CD8-positive, alpha-beta memory T cell (primary cell): ENCODE data around the gene ADGRA3. TPM values are rescaled to one million over a fixed set of nuclear protein-coding genes. Genes with fewer than 3 reads are reported as not detected.

Experiments used
- CTCF ChIA-PET: fragments of 350-600 bp; sonication (Branson Sonifier 250); formaldehyde crosslinking; loops from one replicate; lab custom pipeline; 2021; ENCODE audit warnings: antibody characterized with exemption; lab: Charles Lee
- POLR2A ChIA-PET: fragments of 350-600 bp; sonication (Branson Sonifier 250); formaldehyde crosslinking; loops from one replicate; lab custom pipeline; 2021; ENCODE audit warnings: antibody characterized with exemption; lab: Charles Lee
- DNase-seq, 5 donors: peaks; one replicate each; pipeline versions ENCODE4 v3.0.0 to v3.0.0-alpha.2; 2020 to 2022; ENCODE audit warnings: mixed read lengths in 1 of 5
- H3K27ac ChIP-seq: one replicate; pipeline ENCODE4 v1.7.0; 2013; ENCODE audit warnings: low read depth, mild to moderate bottlenecking, low read length, moderate library complexity
- H3K27me3 ChIP-seq: 2 replicates; pipeline ENCODE4 v1.7.0; 2013; ENCODE audit warnings: low read length, mild to moderate bottlenecking; ENCODE audit not compliant: insufficient read depth, poor library complexity, severe bottlenecking
- H3K36me3 ChIP-seq: 2 replicates; pipeline ENCODE4 v1.7.0; 2013; ENCODE audit warnings: mild to moderate bottlenecking, low read length, moderate library complexity; ENCODE audit not compliant: insufficient read depth
- H3K4me1 ChIP-seq: 2 replicates; pipeline ENCODE4 v1.7.0; 2013; ENCODE audit warnings: mild to moderate bottlenecking, low read length, moderate library complexity; ENCODE audit not compliant: insufficient read depth
- H3K4me3 ChIP-seq: 2 replicates; pipeline ENCODE4 v1.7.0; 2013; ENCODE audit warnings: mild to moderate bottlenecking, low read length
- H3K9me3 ChIP-seq: 2 replicates; pipeline ENCODE4 v1.7.0; 2013; ENCODE audit warnings: mild to moderate bottlenecking, low read length
- H3K27ac Mint-ChIP-seq, 8 donors: one replicate each; pipeline ENCODE4 v1.8.0; 2020 to 2021; ENCODE audit warnings: mixed read lengths in 8 of 8, mild to moderate bottlenecking in 6 of 8, inconsistent platforms in 3 of 8, moderate library complexity in 3 of 8
- H3K27me3 Mint-ChIP-seq, 2 donors: one replicate each; pipeline ENCODE4 v1.8.0; 2020 to 2021; ENCODE audit warnings: mixed read lengths in 2 of 2, mild to moderate bottlenecking in 1 of 2, moderate library complexity in 1 of 2
- H3K36me3 Mint-ChIP-seq, 3 donors: one replicate each; pipeline ENCODE4 v1.8.0; 2020 to 2021; ENCODE audit warnings: mixed read lengths in 3 of 3, inconsistent platforms in 1 of 3, mild to moderate bottlenecking in 1 of 3
- H3K4me1 Mint-ChIP-seq, 3 donors: one replicate each; pipeline ENCODE4 v1.8.0; 2020 to 2021; ENCODE audit warnings: mixed read lengths in 3 of 3, inconsistent platforms in 1 of 3, mild to moderate bottlenecking in 1 of 3
- H3K4me3 Mint-ChIP-seq, 7 donors: one replicate each; pipeline ENCODE4 v1.8.0; 2020 to 2021; ENCODE audit warnings: mixed read lengths in 7 of 7, mild to moderate bottlenecking in 6 of 7, moderate library complexity in 4 of 7, inconsistent platforms in 2 of 7
- H3K9me3 Mint-ChIP-seq, 5 donors: one replicate each; pipeline ENCODE4 v1.8.0; 2020 to 2022; ENCODE audit warnings: mixed read lengths in 5 of 5, mild to moderate bottlenecking in 3 of 5, moderate library complexity in 2 of 5, inconsistent platforms in 1 of 5
- polyA plus RNA-seq: library from polyadenylated mRNA; unstranded; fragments of 300-500 nt; fragmentation: Illumina TruSeq; gene quantifications from one replicate; pipeline ENCODE4 v1.2.3, GENCODE V29; 2021
- total RNA-seq, 2 experiments: library from RNA; stranded (reverse); gene quantifications; one replicate each; pipeline ENCODE4 v1.2.3, GENCODE V29; 2021

The ADGRA3 gene
- total and polyA plus RNA-seq, 3 experiments from 2014 or later = 0.32 to 2.2 (median 2.1) TPM

GRCh38 chr4:22363787-22364186 lies 152.1 kb downstream of the ADGRA3 start:
- H3K4me3 ChIP-seq = no peak overlapping the region
- DNase-seq = no peak
- H3K9me3 ChIP-seq = no peaks in the 10 kb centered on the region
- Mint-ChIP-seq H3K27ac (no peak overlapping the region), H3K4me3 (no peak overlapping the region), H3K9me3 (peaks cover 0 to 21% (median 7%) of the 10 kb centered on the region in 5 donors), H3K4me1 (no peaks in the 10 kb centered on the region), H3K27me3 (no peaks in the 10 kb centered on the region), H3K36me3 (peaks cover 0 to 5% (median 0%) of the 10 kb centered on the region in 3 donors)
- H3K27ac ChIP-seq = no peak overlapping the region
- CTCF ChIA-PET = no interaction called here
- H3K27me3 ChIP-seq = no peaks in the 10 kb centered on the region
- POLR2A ChIA-PET = no interaction called here
- H3K36me3 ChIP-seq = no peaks in the 10 kb centered on the region
- no peaks in the 10 kb centered on the region for H3K4me1 ChIP-seq

GRCh38 chr4:22363036-22363435 lies 152.8 kb downstream of the ADGRA3 start:
- Histone ChIP-seq H3K9me3 (no peaks in the 10 kb centered on the region), H3K27me3 (no peaks in the 10 kb centered on the region), H3K27ac (no peak overlapping the region), H3K4me1 (no peaks in the 10 kb centered on the region), H3K36me3 (no peaks in the 10 kb centered on the region), H3K4me3 (no peak overlapping the region)
- ChIA-PET POLR2A (no interaction called here), CTCF (no interaction called here)
- no peak overlapping the region for H3K4me3 Mint-ChIP-seq
- peaks cover 1 to 19% (median 8%) of the 10 kb centered on the region in 5 donors for H3K9me3 Mint-ChIP-seq
- H3K36me3 Mint-ChIP-seq = peaks cover 0 to 5% (median 0%) of the 10 kb centered on the region in 3 donors
- no peak for DNase-seq
- H3K27me3 Mint-ChIP-seq = no peaks in the 10 kb centered on the region
- no peaks in the 10 kb centered on the region for H3K4me1 Mint-ChIP-seq
- H3K27ac Mint-ChIP-seq = no peak overlapping the region

- peaks cover 0 to 2% of the 10 kb centered on the region in 2 donors for H3K27me3 Mint-ChIP-seq
- peak overlapping the region in 1 of 7 donors; percentile 30 for H3K4me3 Mint-ChIP-seq
- Histone ChIP-seq H3K4me1 (no peaks in the 10 kb centered on the region), H3K27ac (no peak overlapping the region), H3K9me3 (no peaks in the 10 kb centered on the region), H3K36me3 (no peaks in the 10 kb centered on the region), H3K27me3 (no peaks in the 10 kb centered on the region), H3K4me3 (no peak overlapping the region)
- H3K36me3 Mint-ChIP-seq = peaks cover 0 to 5% (median 0%) of the 10 kb centered on the region in 3 donors
- no peaks in the 10 kb centered on the region for H3K4me1 Mint-ChIP-seq
- ChIA-PET POLR2A (no interaction called here), CTCF (no interaction called here)
- DNase-seq = peak in 1 of 5 donors; percentile 1
- no peak overlapping the region for H3K27ac Mint-ChIP-seq
- peaks cover 10 to 26% (median 19%) of the 10 kb centered on the region in 5 donors for H3K9me3 Mint-ChIP-seq
Observed at GRCh38 chr4:22356987-22357596, 158.8 kb downstream of the ADGRA3 start.

- H3K4me3 Mint-ChIP-seq = no peak overlapping the region
- H3K4me1 Mint-ChIP-seq = no peaks in the 10 kb centered on the region
- no peaks in the 10 kb centered on the region for H3K36me3 ChIP-seq
- H3K36me3 Mint-ChIP-seq = no peaks in the 10 kb centered on the region
- no peak overlapping the region for H3K27ac Mint-ChIP-seq
- ChIA-PET POLR2A (no interaction called here), CTCF (no interaction called here)
- no peaks in the 10 kb centered on the region for H3K27me3 ChIP-seq
- H3K9me3 ChIP-seq = no peaks in the 10 kb centered on the region
- DNase-seq = no peak
- H3K27me3 Mint-ChIP-seq = no peaks in the 10 kb centered on the region
- H3K9me3 Mint-ChIP-seq = peaks cover 6 to 27% (median 10%) of the 10 kb centered on the region in 5 donors
- H3K27ac ChIP-seq = no peak overlapping the region
- no peaks in the 10 kb centered on the region for H3K4me1 ChIP-seq
- no peak overlapping the region for H3K4me3 ChIP-seq
Observed at GRCh38 chr4:22348410-22348809, 167.5 kb downstream of the ADGRA3 start.

GRCh38 chr4:22345678-22346077 lies 170.2 kb downstream of the ADGRA3 start:
- Mint-ChIP-seq H3K9me3 (peaks cover 4 to 23% (median 6%) of the 10 kb centered on the region in 5 donors), H3K4me3 (no peak overlapping the region), H3K27me3 (no peaks in the 10 kb centered on the region), H3K27ac (no peak overlapping the region), H3K36me3 (no peaks in the 10 kb centered on the region), H3K4me1 (no peaks in the 10 kb centered on the region)
- DNase-seq = no peak
- H3K27ac ChIP-seq = no peak overlapping the region
- ChIA-PET CTCF (no interaction called here), POLR2A (no interaction called here)
- no peaks in the 10 kb centered on the region for H3K27me3 ChIP-seq
- no peak overlapping the region for H3K4me3 ChIP-seq
- no peaks in the 10 kb centered on the region for H3K36me3 ChIP-seq
- no peaks in the 10 kb centered on the region for H3K9me3 ChIP-seq
- no peaks in the 10 kb centered on the region for H3K4me1 ChIP-seq

- peaks cover 3 to 23% (median 8%) of the 10 kb centered on the region in 5 donors for H3K9me3 Mint-ChIP-seq
- Histone ChIP-seq H3K36me3 (no peaks in the 10 kb centered on the region), H3K4me1 (no peaks in the 10 kb centered on the region), H3K4me3 (no peak overlapping the region), H3K27ac (no peak overlapping the region), H3K9me3 (no peaks in the 10 kb centered on the region), H3K27me3 (no peaks in the 10 kb centered on the region)
- POLR2A ChIA-PET = no interaction called here
- no peak overlapping the region for H3K4me3 Mint-ChIP-seq
- CTCF ChIA-PET = no interaction called here
- no peaks in the 10 kb centered on the region for H3K4me1 Mint-ChIP-seq
- no peaks in the 10 kb centered on the region for H3K36me3 Mint-ChIP-seq
- no peak for DNase-seq
- no peak overlapping the region for H3K27ac Mint-ChIP-seq
- H3K27me3 Mint-ChIP-seq = no peaks in the 10 kb centered on the region
Observed at GRCh38 chr4:22345055-22345454, 170.8 kb downstream of the ADGRA3 start.

GRCh38 chr4:22343606-22344005 lies 172.3 kb downstream of the ADGRA3 start:
- POLR2A ChIA-PET = no interaction called here
- DNase-seq = no peak
- no peak overlapping the region for H3K4me3 ChIP-seq
- no peak overlapping the region for H3K27ac Mint-ChIP-seq
- no peaks in the 10 kb centered on the region for H3K36me3 ChIP-seq
- no peaks in the 10 kb centered on the region for H3K4me1 ChIP-seq
- no peaks in the 10 kb centered on the region for H3K9me3 ChIP-seq
- no peak overlapping the region for H3K4me3 Mint-ChIP-seq
- no peaks in the 10 kb centered on the region for H3K4me1 Mint-ChIP-seq
- no peaks in the 10 kb centered on the region for H3K27me3 ChIP-seq
- H3K27ac ChIP-seq = no peak overlapping the region
- H3K27me3 Mint-ChIP-seq = no peaks in the 10 kb centered on the region
- H3K36me3 Mint-ChIP-seq = no peaks in the 10 kb centered on the region
- H3K9me3 Mint-ChIP-seq = peaks cover 1 to 22% (median 8%) of the 10 kb centered on the region in 5 donors
- CTCF ChIA-PET = no interaction called here

- H3K9me3 ChIP-seq = no peaks in the 10 kb centered on the region
- H3K27me3 ChIP-seq = no peaks in the 10 kb centered on the region
- peaks cover 0 to 10% (median 2%) of the 10 kb centered on the region in 5 donors for H3K9me3 Mint-ChIP-seq
- H3K4me1 ChIP-seq = no peaks in the 10 kb centered on the region
- H3K36me3 ChIP-seq = no peaks in the 10 kb centered on the region
- no peaks in the 10 kb centered on the region for H3K27me3 Mint-ChIP-seq
- no peak for DNase-seq
- H3K4me3 ChIP-seq = no peak overlapping the region
- no peak overlapping the region for H3K4me3 Mint-ChIP-seq
- no peak overlapping the region for H3K27ac ChIP-seq
- no peak overlapping the region for H3K27ac Mint-ChIP-seq
- no peaks in the 10 kb centered on the region for H3K36me3 Mint-ChIP-seq
- H3K4me1 Mint-ChIP-seq = no peaks in the 10 kb centered on the region
- ChIA-PET POLR2A (no interaction called here), CTCF (no interaction called here)
Observed at GRCh38 chr4:22339491-22339890, 176.4 kb downstream of the ADGRA3 start.
